Measurements from ENCODE around the gene TRIM44. TPM values are rescaled to one million over a fixed set of nuclear protein-coding genes. Genes with fewer than 3 reads are reported as not detected.

Gene TRIM44
- total RNA-seq, 1 donor from 2014 or later = 9.7 TPM

DNA sequence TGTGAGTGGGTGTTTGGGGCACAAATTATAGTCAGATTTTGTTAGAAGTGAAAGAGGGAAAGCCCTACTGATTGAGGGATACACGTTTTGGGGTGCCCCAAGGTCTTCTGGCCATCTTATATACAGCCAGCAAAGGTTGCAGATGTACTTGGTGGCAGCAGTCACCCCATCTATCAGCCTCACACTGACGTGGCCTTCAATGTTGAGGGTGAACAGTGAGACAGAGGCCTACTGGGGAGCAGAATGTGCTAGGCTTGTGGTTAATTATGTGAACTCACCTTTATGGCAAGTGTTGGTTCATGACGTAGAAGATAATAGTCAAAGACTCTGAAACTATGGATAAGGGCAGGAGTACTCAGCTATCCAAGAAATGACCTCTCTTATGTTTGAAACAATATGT is 121.2 kb downstream of the TRIM44 start:
- Histone ChIP-seq H3K27me3 (ENCODE audit: control insufficient read depth, insufficient read depth, low read length) (no peaks in the 10 kb centered on the region), H3K4me3 (ENCODE audit: low read depth, low read length) (no peak overlapping the region), H3K36me3 (ENCODE audit: control insufficient read depth, insufficient read depth, low read length) (no peaks in the 10 kb centered on the region)
- FAIRE-seq (no peak), DNase-seq (ENCODE audit: low read depth) (no peak)
- TF ChIP-seq, protein P1, sequence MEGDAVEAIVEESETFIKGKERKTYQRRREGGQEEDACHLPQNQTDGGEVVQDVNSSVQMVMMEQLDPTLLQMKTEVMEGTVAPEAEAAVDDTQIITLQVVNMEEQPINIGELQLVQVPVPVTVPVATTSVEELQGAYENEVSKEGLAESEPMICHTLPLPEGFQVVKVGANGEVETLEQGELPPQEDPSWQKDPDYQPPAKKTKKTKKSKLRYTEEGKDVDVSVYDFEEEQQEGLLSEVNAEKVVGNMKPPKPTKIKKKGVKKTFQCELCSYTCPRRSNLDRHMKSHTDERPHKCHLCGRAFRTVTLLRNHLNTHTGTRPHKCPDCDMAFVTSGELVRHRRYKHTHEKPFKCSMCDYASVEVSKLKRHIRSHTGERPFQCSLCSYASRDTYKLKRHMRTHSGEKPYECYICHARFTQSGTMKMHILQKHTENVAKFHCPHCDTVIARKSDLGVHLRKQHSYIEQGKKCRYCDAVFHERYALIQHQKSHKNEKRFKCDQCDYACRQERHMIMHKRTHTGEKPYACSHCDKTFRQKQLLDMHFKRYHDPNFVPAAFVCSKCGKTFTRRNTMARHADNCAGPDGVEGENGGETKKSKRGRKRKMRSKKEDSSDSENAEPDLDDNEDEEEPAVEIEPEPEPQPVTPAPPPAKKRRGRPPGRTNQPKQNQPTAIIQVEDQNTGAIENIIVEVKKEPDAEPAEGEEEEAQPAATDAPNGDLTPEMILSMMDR (IDR thresholded peaks at IDR 0.05; ENCODE audit: insufficient read depth, low read length, severe bottlenecking) = no peak

DNA sequence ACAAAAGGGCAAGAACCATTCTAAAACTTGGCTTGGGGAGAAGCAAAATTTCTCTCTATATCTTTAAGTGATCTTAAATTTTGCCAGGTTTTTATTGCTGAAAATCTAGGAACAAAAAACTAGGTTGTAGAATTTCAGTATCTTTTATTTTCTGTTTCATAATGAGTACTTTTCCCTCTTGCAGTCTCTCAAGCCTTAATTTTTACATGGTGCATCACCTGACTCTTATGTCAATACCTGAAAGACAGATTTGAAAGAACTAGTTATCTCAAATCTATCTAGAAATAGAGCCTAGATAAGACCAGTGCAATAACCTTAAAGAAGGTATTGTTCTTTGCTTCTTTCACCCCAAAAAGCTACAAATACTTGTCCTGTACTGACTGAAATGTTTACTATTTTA is 122.1 kb downstream of the TRIM44 start:
- FAIRE-seq (no peak), DNase-seq (ENCODE audit: low read depth) (no peak)
- Histone ChIP-seq H3K27me3 (ENCODE audit: control insufficient read depth, insufficient read depth, low read length) (no peaks in the 10 kb centered on the region), H3K4me3 (ENCODE audit: low read depth, low read length) (no peak overlapping the region), H3K36me3 (ENCODE audit: control insufficient read depth, insufficient read depth, low read length) (no peaks in the 10 kb centered on the region)
- TF ChIP-seq, protein P1 (IDR thresholded peaks at IDR 0.05; ENCODE audit: insufficient read depth, low read length, severe bottlenecking) = no peak

DNA sequence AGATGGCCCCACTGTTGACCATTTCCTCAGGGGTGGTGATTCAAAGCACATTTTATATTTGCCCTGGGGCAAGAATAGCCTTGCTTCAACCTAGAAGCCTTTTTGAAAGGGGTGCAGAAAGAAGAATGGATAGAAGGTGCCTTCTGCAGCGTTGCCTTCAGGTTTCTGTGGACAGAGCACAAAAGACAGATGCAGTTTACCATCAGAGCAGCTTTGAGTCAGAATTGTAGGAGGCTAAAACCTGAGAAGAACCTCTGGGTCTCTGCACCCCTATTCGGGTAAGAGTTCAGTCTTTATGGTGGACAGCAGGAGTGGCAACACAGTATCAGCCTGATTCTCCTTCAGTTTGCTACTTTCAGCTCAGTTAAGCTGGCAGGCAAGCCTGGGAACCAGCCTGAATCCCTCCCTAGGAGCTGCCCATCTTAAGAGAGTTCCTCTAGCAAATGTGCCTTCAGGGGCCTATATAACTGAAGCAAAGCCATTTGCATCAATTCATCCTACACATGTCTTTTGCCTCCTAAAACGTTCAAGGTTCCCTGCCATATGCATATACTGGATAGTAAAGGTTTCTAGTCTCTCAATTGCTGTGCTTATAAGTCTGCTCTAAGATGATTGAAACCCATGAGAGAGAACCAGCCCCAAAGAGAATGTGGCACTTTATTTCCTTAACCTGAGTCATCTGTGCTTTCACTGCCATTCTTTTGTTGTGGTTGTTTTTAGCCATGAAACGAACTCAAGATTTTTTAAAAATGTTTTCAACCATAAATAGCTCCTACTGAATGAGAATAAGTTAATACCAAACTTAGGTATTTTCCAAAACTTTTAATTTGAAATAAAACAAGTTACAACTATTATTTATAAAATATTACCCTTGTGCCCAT is 123.0 kb downstream of the TRIM44 start:
- peak; percentile 47 for DNase-seq (ENCODE audit: low read depth)
- Histone ChIP-seq H3K36me3 (ENCODE audit: control insufficient read depth, insufficient read depth, low read length) (no peaks in the 10 kb centered on the region), H3K4me3 (ENCODE audit: low read depth, low read length) (no peak overlapping the region), H3K27me3 (ENCODE audit: control insufficient read depth, insufficient read depth, low read length) (no peaks in the 10 kb centered on the region)
- TF ChIP-seq, protein P1 (IDR thresholded peaks at IDR 0.05; ENCODE audit: insufficient read depth, low read length, severe bottlenecking) = no peak
- FAIRE-seq = no peak

DNA sequence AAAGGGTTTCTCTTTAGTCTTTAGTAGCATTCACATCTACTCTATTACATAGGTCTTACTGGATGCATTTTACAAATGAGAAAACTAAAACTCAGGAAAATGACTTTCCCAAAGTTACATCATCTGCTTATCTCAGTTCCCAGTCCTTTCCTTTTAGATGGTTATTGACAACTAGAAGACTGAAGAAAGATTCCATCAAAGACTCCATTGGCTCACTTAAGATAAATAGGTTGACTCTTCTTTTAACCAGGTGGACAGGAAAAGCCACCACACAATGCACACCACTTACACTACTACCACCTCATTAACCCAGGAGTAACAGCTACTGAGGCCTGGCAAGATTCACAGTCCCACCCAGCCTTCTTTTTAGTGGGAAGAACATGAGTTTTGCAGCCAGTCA is 123.6 kb downstream of the TRIM44 start:
- Histone ChIP-seq H3K36me3 (ENCODE audit: control insufficient read depth, insufficient read depth, low read length) (no peaks in the 10 kb centered on the region), H3K27me3 (ENCODE audit: control insufficient read depth, insufficient read depth, low read length) (no peaks in the 10 kb centered on the region), H3K4me3 (ENCODE audit: low read depth, low read length) (no peak overlapping the region)
- FAIRE-seq (no peak), DNase-seq (ENCODE audit: low read depth) (no peak)
- TF ChIP-seq, protein P1 (IDR thresholded peaks at IDR 0.05; ENCODE audit: insufficient read depth, low read length, severe bottlenecking) = no peak

DNA sequence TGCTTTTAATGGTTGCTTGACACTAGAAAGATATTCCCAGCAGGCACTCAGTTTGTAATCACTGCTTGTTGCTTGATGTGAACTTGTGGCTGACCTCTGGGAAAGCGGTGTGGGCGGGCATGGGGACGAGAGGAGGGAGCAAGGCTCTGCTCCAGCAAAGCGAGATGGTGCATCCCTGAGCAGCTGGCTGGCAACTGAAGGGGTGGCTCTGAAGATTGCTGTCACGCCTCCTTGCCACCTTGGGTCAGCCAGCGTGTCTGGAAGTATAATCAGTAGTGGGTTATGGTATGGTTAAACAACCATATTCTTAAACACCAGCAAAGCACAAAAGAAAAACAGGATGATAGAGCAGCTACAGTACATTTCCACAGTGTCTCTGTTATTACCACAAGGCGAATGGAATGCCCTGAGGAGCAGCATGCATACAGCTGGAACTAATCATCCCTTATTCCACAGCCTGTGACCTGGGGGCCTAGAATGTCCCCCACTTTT is 124.5 kb downstream of the TRIM44 start:
- Histone ChIP-seq H3K27me3 (ENCODE audit: control insufficient read depth, insufficient read depth, low read length) (no peaks in the 10 kb centered on the region), H3K4me3 (ENCODE audit: low read depth, low read length) (no peak overlapping the region), H3K36me3 (ENCODE audit: control insufficient read depth, insufficient read depth, low read length) (no peaks in the 10 kb centered on the region)
- DNase-seq (ENCODE audit: low read depth) (no peak), FAIRE-seq (no peak)
- TF ChIP-seq, protein P1 (IDR thresholded peaks at IDR 0.05; ENCODE audit: insufficient read depth, low read length, severe bottlenecking) = no peak
